Stimulated activated CD8-positive, alpha-beta memory T cell treated with anti-CD3 and anti-CD28 coated beads, Interleukin-15, amount 100 ng/mL, for 24 hours (primary cell): ENCODE results near the gene PPM1H.
"Not testable (repeated sequence)": the region's sequence is repeated elsewhere in the genome, so short reads cannot be mapped to it uniquely, and the experiment has no call there.

Experiments used
- DNase-seq: peaks from one replicate; pipeline ENCODE4 v3.0.0-alpha.2; 2020; ENCODE audit warnings: low read depth

The PPM1H gene

GRCh38 chr12:62943779-62944395 is 8.9 kb upstream of the PPM1H start:
- DNase-seq: no peak

GRCh38 chr12:62942316-62942715 is 7.4 kb upstream of the PPM1H start:
- not testable (repeated sequence) for DNase-seq

- DNase-seq: no peak
Measured at GRCh38 chr12:62934239-62934798, 631 bp downstream of the PPM1H start.

DNA sequence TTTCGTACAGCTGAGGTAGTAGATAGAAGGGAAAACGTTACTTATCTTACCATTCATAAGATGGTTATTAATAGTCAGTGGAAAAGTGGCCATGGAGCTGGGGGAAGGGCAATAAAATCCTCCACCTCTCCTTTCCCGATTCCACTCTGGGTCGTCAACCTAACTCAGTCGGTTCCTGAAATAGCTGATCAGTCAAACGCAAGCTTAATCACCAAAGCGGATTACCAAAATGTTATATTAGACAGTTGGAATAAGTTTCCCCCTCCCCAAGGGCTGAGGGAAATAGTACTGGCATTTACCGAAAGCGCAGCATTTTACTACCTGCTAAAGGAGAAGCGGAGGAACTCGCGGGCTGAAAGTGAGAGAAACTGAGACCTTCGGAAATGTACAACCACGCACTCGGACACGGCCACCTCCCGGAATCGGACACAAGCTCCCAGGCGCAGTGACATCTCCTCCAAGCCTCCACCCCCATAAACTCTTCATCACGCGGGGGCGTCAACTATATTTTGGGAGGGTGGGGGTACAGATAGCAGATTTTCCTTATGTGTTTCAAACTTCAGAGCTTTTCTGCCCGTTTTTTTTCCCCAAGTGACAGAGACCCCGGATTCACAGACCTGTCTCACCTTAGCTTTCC is 1.2 kb downstream of the PPM1H start:
- no peak for DNase-seq

GRCh38 chr12:62933220-62933601 is 1.7 kb downstream of the PPM1H start:
- DNase-seq: no peak

DNA sequence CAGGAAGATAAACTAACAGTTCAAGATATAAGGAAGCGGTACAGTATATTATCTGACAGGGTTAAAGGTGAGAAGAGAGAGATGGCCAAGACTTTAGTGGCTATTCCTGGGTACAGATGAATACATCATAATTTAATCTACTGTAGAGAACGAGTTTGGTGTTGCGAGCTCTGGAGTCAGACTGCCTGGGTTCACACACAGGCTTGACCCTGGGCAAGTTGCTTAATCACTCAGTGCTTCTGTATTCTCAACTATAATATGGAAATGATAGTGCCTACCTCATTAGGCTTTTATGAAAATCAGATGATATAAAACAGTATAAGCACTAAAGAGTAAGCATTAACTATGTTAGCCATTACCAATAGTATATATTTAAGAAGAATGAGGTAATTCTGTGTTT is 3.5 kb downstream of the PPM1H start:
- no peak for DNase-seq

GRCh38 chr12:62930546-62931425 is 4.2 kb downstream of the PPM1H start:
- DNase-seq: no peak

- no peak for DNase-seq
Measured at GRCh38 chr12:62928632-62929031, 6.3 kb downstream of the PPM1H start.

GRCh38 chr12:62925680-62926079 is 9.3 kb downstream of the PPM1H start:
- DNase-seq: no peak

GRCh38 chr12:62924084-62924483 is 10.9 kb downstream of the PPM1H start:
- no peak for DNase-seq

GRCh38 chr12:62922539-62922938 is 12.4 kb downstream of the PPM1H start:
- no peak for DNase-seq

- no peak for DNase-seq
Measured at GRCh38 chr12:62919838-62920237, 15.1 kb downstream of the PPM1H start.

DNA sequence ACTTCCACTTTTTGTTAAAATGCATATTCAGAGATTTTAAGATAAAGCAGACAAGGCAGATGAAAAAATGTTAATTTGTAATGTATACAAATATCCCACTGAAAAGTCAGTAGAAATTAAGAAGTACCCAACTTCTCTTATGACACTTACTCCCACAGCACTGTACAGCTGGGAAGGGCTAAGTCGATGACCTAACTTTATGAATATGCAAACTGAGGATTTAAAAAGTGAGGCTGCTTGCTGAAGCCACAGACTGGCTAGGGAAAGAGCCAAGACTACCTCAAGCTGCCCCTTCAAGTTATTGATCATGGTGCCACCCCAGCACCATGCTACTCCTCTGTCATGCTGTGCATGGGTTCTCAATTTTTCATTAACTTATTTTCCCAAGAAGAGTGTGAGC is 17.0 kb downstream of the PPM1H start:
- DNase-seq: no peak

- DNase-seq: no peak
Measured at GRCh38 chr12:62916632-62917425, 18.1 kb downstream of the PPM1H start.

DNA sequence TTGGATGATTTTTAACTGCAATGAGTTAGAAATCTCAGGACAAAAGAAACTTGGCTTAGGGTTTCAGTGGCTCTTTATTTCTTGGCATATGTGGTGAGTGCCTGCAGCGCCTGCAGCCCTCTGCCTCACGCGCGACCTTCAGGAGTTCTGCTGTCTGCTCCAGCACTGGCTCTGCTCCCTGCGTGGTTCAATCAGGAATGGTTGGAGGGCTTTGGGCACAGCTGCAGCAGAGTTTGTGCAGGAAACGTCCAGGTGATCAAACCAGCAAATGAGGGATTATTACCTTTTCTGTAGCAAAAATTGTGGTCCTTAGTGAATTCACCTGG is 19.8 kb downstream of the PPM1H start:
- no peak for DNase-seq

- DNase-seq: no peak
Measured at GRCh38 chr12:62914443-62915203, 20.3 kb downstream of the PPM1H start.

DNA sequence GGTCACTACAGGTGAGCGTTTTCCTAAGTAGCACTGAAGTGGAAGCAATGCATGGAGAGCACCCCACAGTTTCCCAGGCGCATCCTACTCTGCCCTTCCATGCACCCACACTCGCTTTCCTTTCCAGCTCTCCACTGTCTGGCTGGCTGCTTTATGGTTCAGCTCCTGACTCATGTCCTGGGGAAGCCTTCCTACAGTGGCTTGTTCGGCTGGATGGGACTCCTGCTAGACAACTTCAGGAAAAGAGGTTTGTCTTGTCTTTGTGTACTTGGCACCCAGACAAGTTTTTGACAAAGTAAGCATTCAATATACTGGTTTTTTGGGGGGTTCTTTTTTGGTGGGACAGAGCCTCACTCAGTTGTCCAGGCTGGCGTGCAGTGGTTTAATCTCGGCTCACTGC is 21.6 kb downstream of the PPM1H start:
- no peak for DNase-seq

GRCh38 chr12:62912644-62913043 is 22.3 kb downstream of the PPM1H start:
- DNase-seq: no peak

GRCh38 chr12:62911286-62911685 is 23.7 kb downstream of the PPM1H start:
- no peak for DNase-seq

DNA sequence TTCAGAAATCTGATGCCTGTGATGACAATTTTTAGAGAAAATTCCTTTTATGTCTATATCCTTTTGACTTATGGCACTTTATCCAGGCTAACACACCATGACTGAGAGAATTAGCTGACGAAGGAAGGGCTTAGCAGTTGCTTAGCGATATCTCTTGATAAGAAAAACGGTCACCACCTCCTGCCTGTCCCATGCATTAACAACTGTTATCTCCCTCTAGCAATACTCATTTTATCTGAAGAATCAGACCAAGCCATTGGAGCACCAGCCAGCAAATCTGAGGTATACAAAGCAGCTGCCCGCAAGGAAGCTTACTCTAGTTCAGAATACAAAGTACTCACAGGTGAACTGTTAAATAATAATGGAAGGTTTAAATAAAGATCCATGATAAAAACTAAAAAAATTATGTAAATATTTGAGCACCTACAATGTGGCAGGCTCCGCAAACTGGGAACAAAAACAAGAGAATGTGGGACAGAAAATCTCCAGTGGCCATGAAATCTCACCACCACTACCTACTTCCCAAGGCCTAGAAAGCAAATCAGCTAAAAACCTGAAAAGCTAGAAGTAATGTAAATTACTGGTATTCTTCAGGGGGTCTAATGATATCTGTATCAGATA is 24.3 kb downstream of the PPM1H start:
- DNase-seq: no peak

- no peak for DNase-seq
Measured at GRCh38 chr12:62909340-62909739, 25.6 kb downstream of the PPM1H start.
